HepG2 (cell line): ENCODE results near the gene TCL1A. TPM values are rescaled to one million over a fixed set of nuclear protein-coding genes. Genes with fewer than 3 reads are reported as not detected.

Experiments
- ATAC-seq: fragments of 200-7000 bp; cut with Tn5 transposase; 3 replicates; pipeline ENCODE4 v1.9.1; 2020; ENCODE audit warnings: mild to moderate bottlenecking, moderate library complexity
- BruUV-seq: library from RNA; stranded (reverse); fragments of 400-500 nt; replicated peaks from 2 replicates; lab custom pipeline; 2021; lab: Mats Ljungman, UMichigan
- CTCF ChIA-PET: fragments of 300-600 bp; formaldehyde crosslinking; extraction: SDS; loops from one replicate; lab custom pipeline; 2021; ENCODE audit warnings: low total read pairs, inconsistent platforms, low intra/inter-chr PET ratio; lab: Yijun Ruan, JAX
- POLR2A ChIA-PET: fragments of 350-600 bp; sonication (Branson Sonifier 250); formaldehyde crosslinking; loops from one replicate; lab custom pipeline; 2020; ENCODE audit warnings: antibody characterized with exemption, inconsistent platforms; lab: Yijun Ruan, JAX
- DNase-seq: peaks from one replicate; pipeline ENCODE4 v3.0.0-alpha.2; 2015; ENCODE audit warnings: low spot score
- FAIRE-seq: peaks from 3 replicates; lab custom pipeline; 2011; peaks lifted over from hg19 to GRCh38; lab: Jason Lieb, UNC
- H2AFZ ChIP-seq: one replicate; pipeline ENCODE4 v1.6.1; 2011; ENCODE audit warnings: low read length, inconsistent platforms
- H3K27ac ChIP-seq: fragments of 300-600 bp; 3 replicates; pipeline ENCODE4 v1.8.0; 2011; ENCODE audit warnings: mixed run types, mild to moderate bottlenecking, mixed read lengths, low read length, inconsistent platforms; ENCODE audit not compliant: insufficient read depth; ENCODE audit errors: extremely low read length
- H3K27me3 ChIP-seq, 2 experiments: fragments of 200-600 bp in 1 of 2; 2 replicates in 1 of 2; 3 replicates in 1 of 2; pipeline versions ENCODE4 v1.6.0 to v1.8.0; 2011; ENCODE audit warnings: low read length in 2 of 2, mild to moderate bottlenecking in 2 of 2, moderate library complexity in 2 of 2, inconsistent platforms in 1 of 2; ENCODE audit not compliant: insufficient read depth in 2 of 2, control insufficient read depth in 1 of 2
- H3K36me3 ChIP-seq, 2 experiments: fragments of 200-600 bp in 1 of 2; replicated peaks in 1 of 2; 2 replicates in 1 of 2; 3 replicates in 1 of 2; pipeline versions ENCODE4 v1.5.1 to v1.8.0; 2011; ENCODE audit warnings: low read length in 2 of 2, inconsistent platforms in 1 of 2; ENCODE audit not compliant: insufficient read depth in 2 of 2, control insufficient read depth in 1 of 2
- H3K4me1 ChIP-seq: 2 replicates; pipeline ENCODE4 v1.5.1; 2012; ENCODE audit warnings: low read length, inconsistent platforms; ENCODE audit not compliant: insufficient read depth
- H3K4me2 ChIP-seq: 2 replicates; pipeline ENCODE4 v1.6.0; 2011; ENCODE audit warnings: low read depth, low read length, inconsistent platforms
- H3K4me3 ChIP-seq, 3 experiments: fragments of 200-600 bp in 1 of 3; sonication (generic), shearing (Covaris generic) in 1 of 3; replicated peaks in 1 of 3; 2 replicates each; pipeline ENCODE4 v1.5.1; 2011 to 2016; ENCODE audit warnings: low read length in 3 of 3, inconsistent platforms in 2 of 3, low read depth in 2 of 3, mild to moderate bottlenecking in 2 of 3, control low read depth in 1 of 3, mixed read lengths in 1 of 3; ENCODE audit not compliant: insufficient read depth in 1 of 3
- H3K79me2 ChIP-seq: one replicate; pipeline ENCODE4 v1.6.1; 2011; ENCODE audit warnings: low read length, inconsistent platforms; ENCODE audit not compliant: insufficient read depth
- H3K9ac ChIP-seq: 2 replicates; pipeline ENCODE4 v1.6.0; 2011; ENCODE audit warnings: mild to moderate bottlenecking, low read depth, low read length, inconsistent platforms; ENCODE audit not compliant: insufficient read depth
- H3K9me3 ChIP-seq: 2 replicates; pipeline ENCODE4 v1.5.1; 2012; ENCODE audit warnings: mild to moderate bottlenecking, low read length
- H4K20me1 ChIP-seq: 2 replicates; pipeline ENCODE4 v1.6.0; 2011; ENCODE audit warnings: inconsistent platforms, mild to moderate bottlenecking, low read length, moderate library complexity; ENCODE audit not compliant: insufficient read depth
- BHLHE40 ChIP-seq: IDR thresholded peaks from 2 replicates; pipeline ENCODE4 v1.6.1; 2011; ENCODE audit warnings: low read length, improper control_type of control experiment
- CBX5 ChIP-seq: sonication (generic); formaldehyde crosslinking; IDR thresholded peaks from 2 replicates; pipeline ENCODE4 v1.4.0; 2020; ENCODE audit warnings: missing genetic modification reagents, borderline replicate concordance
- DR1 ChIP-seq: sonication (generic); formaldehyde crosslinking; IDR thresholded peaks from 2 replicates; pipeline ENCODE4 v1.8.0; 2021; ENCODE audit warnings: mild to moderate bottlenecking, missing genetic modification reagents, inconsistent platforms
- HNRNPLL ChIP-seq: fragments of 200-400 bp; formaldehyde crosslinking; IDR thresholded peaks from 2 replicates; pipeline ENCODE4 v1.6.1; 2017; ENCODE audit warnings: mild to moderate bottlenecking, low read depth, low read length; ENCODE audit not compliant: poor library complexity, severe bottlenecking
- JDP2 ChIP-seq: sonication (generic); formaldehyde crosslinking; IDR thresholded peaks from 2 replicates; pipeline ENCODE4 v1.8.1; 2022; ENCODE audit warnings: missing genetic modification reagents, borderline replicate concordance
- NAIF1 ChIP-seq: sonication (generic); formaldehyde crosslinking; IDR thresholded peaks from 2 replicates; pipeline ENCODE4 v1.5.0; 2020; ENCODE audit warnings: mild to moderate bottlenecking, missing genetic modification reagents, borderline replicate concordance
- NCOA2 ChIP-seq: sonication (generic); formaldehyde crosslinking; IDR thresholded peaks from 2 replicates; pipeline ENCODE4 v1.8.0; 2022; ENCODE audit warnings: inconsistent platforms
- RXRA ChIP-seq: sonication (generic); formaldehyde crosslinking; IDR thresholded peaks from 2 replicates; pipeline ENCODE4 v1.5.1; 2020; ENCODE audit warnings: missing genetic modification reagents
- SNAPC5 ChIP-seq: sonication (generic); formaldehyde crosslinking; IDR thresholded peaks from 2 replicates; pipeline ENCODE4 v1.8.1; 2023; ENCODE audit warnings: mild to moderate bottlenecking, missing genetic modification reagents, borderline replicate concordance
- SOX13 ChIP-seq, 3 experiments: fragments of 450-650 bp in 1 of 3; sonication (generic) in 1 of 3; formaldehyde crosslinking in 1 of 3; IDR thresholded peaks in 2 of 3; conservative IDR thresholded peaks in 1 of 3; 2 replicates each; pipeline versions ENCODE4 v1.5.0 to v1.6.1; 2016 to 2020; ENCODE audit warnings: antibody characterized with exemption in 1 of 3, mild to moderate bottlenecking in 1 of 3, missing compliant biosample characterization in 1 of 3, missing genetic modification reagents in 1 of 3, moderate library complexity in 1 of 3
- SRF ChIP-seq: IDR thresholded peaks from 2 replicates; pipeline ENCODE4 v1.6.1; 2011; ENCODE audit warnings: mild to moderate bottlenecking, low read depth, low read length, moderate library complexity
- TCF7 ChIP-seq: sonication (generic); IDR thresholded peaks from 2 replicates; pipeline ENCODE4 v1.6.1; 2016; ENCODE audit warnings: antibody characterized with exemption, low read depth
- ZNF274 ChIP-seq: sonication (generic); formaldehyde crosslinking; IDR thresholded peaks from 2 replicates; pipeline ENCODE4 v1.5.1; 2020; ENCODE audit warnings: mild to moderate bottlenecking, missing genetic modification reagents
- ZNF350 ChIP-seq: sonication (generic); formaldehyde crosslinking; IDR thresholded peaks from 2 replicates; pipeline ENCODE4 v1.4.0; 2020; ENCODE audit warnings: mild to moderate bottlenecking, low read depth, missing genetic modification reagents, borderline replicate concordance
- ZNF598 ChIP-seq: sonication (generic); formaldehyde crosslinking; IDR thresholded peaks from 2 replicates; pipeline ENCODE4 v1.5.1; 2020; ENCODE audit warnings: mild to moderate bottlenecking, missing genetic modification reagents, borderline replicate concordance
- ZNF720 ChIP-seq: sonication (generic); formaldehyde crosslinking; IDR thresholded peaks from 2 replicates; pipeline ENCODE4 v1.4.0; 2020; ENCODE audit warnings: missing genetic modification reagents
- ZNF850 ChIP-seq: sonication (generic); formaldehyde crosslinking; conservative IDR thresholded peaks from 2 replicates; pipeline ENCODE4 v1.9.0; 2021; ENCODE audit warnings: mild to moderate bottlenecking, missing genetic modification reagents
- WGBS: methylation state at CpG from one replicate; pipeline ENCODE4 v1.1.6; 2017; ENCODE audit warnings: low lambda C conversion rate; 5-methylcytosine and 5-hydroxymethylcytosine counted together
- in situ Hi-C: cut with HindIII; loops from 2 replicates; pipeline ENCODE4 v1.10.0; 2017; ENCODE audit warnings: low pct_unique_long_range_greater_than_20kb; ENCODE audit not compliant: extremely low pct_ligation_motif_present
- intact Hi-C: fragments of 100-400 bp; cut with micrococcal nuclease; formaldehyde crosslinking; loops from one replicate; pipeline ENCODE4 v1.10.0; 2022; ENCODE audit not compliant: unreplicated experiment
- polyA plus RNA-seq, 8 experiments: library from polyadenylated mRNA; depleted of rRNA in 3 of 8; stranded (reverse) in 7 of 8; unstranded in 1 of 8; fragments of >200 nt; fragmentation: Illumina TruSeq in 4 of 8; extraction: Trizol in 4 of 8; gene quantifications; 2 replicates each; pipeline versions ENCODE4 v1.2.1 to v1.2.3, GENCODE V29; 2011 to 2016; ENCODE audit warnings: low read depth in 4 of 8, missing spikeins in 1 of 8, mixed read lengths in 1 of 8; ENCODE audit not compliant: insufficient read depth in 1 of 8
- total RNA-seq, 5 experiments: library from RNA; depleted of rRNA; stranded (reverse); fragments of >200 nt; fragmentation: Illumina TruSeq; extraction: Trizol; gene quantifications; 2 replicates each; pipeline ENCODE4 v1.2.3, GENCODE V29; 2016; ENCODE audit warnings: low read depth in 1 of 5

Gene TCL1A
- total and polyA plus RNA-seq, 2 of the 13 experiments (the other 11 are each of a cell fraction or from before 2014, with no cell fraction given): not detected

- H3K4me2 ChIP-seq: 0 out of 2 replicates have a peak overlapping the region, but pooled peaks have one; percentile 0
- H3K27ac ChIP-seq: no peak overlapping the region
- no peak for DNase-seq
- ChIA-PET CTCF (no interaction called here), POLR2A (no interaction called here)
- H4K20me1 ChIP-seq: no peaks in the 10 kb centered on the region
- no peak overlapping the region for H2AFZ ChIP-seq
- TF ChIP-seq ZNF598 (CRISPR knock-in tag) (no peak), NAIF1 (CRISPR knock-in tag) (0 out of 2 replicates have a peak, but pooled peaks have one; percentile 35), TCF7 (no peak), ZNF720 (CRISPR knock-in tag) (no peak), HNRNPLL (peak; percentile 30)
- H3K4me3 ChIP-seq: no peak overlapping the region
- H3K79me2 ChIP-seq: no peaks in the 10 kb centered on the region
- in situ Hi-C loops: no loop called here
- H3K9ac ChIP-seq: no peak overlapping the region
- ATAC-seq: no peak
- WGBS: 29% methylated on average over 4 of the region's 4 CpGs
- intact Hi-C loops: no loop called here
- H3K27me3 ChIP-seq: peaks cover 5 to 12% of the 10 kb centered on the region in 2 experiments; a peak in 4 of 5 replicates
- H3K9me3 ChIP-seq: no peaks in the 10 kb centered on the region
- H3K36me3 ChIP-seq: no peaks in the 10 kb centered on the region
- no TSS peak for BruUV-seq
- FAIRE-seq: no peak
- H3K4me1 ChIP-seq: peaks cover 34% of the 10 kb centered on the region
Measured at GRCh38 chr14:95662376-95663186, 51.3 kb downstream of the TCL1A start.

GRCh38 chr14:95660651-95661515 is 53.0 kb downstream of the TCL1A start:
- 25% methylated on average over 12 of the region's 13 CpGs for WGBS
- Histone ChIP-seq H3K27ac (no peak overlapping the region), H3K36me3 (no peaks in the 10 kb centered on the region), H3K4me3 (no peak overlapping the region), H3K4me2 (no peak overlapping the region), H4K20me1 (no peaks in the 10 kb centered on the region), H3K27me3 (peaks cover 5 to 12% of the 10 kb centered on the region in 2 experiments; a peak in 4 of 5 replicates), H3K79me2 (no peaks in the 10 kb centered on the region), H3K4me1 (peaks cover 34% of the 10 kb centered on the region), H3K9me3 (no peaks in the 10 kb centered on the region), H2AFZ (no peak overlapping the region), H3K9ac (no peak overlapping the region)
- in situ Hi-C loops (no loop called here), intact Hi-C loops (no loop called here)
- no TSS peak for BruUV-seq
- DNase-seq (no peak), FAIRE-seq (no peak), ATAC-seq (no peak)
- ChIA-PET POLR2A (no interaction called here), CTCF (no interaction called here)
- TF ChIP-seq ZNF850 (no peak), CBX5 (CRISPR knock-in tag) (no peak), DR1 (CRISPR knock-in tag) (no peak), NCOA2 (CRISPR knock-in tag) (no peak), JDP2 (CRISPR knock-in tag) (no peak), SOX13 (IDR thresholded peaks at IDR 0.05) (no peak), SOX13 (CRISPR knock-in tag; conservative IDR thresholded peaks at IDR 0.05 in 1 of 2, IDR thresholded peaks at IDR 0.05 in 1 of 2) (no peak), ZNF274 (CRISPR knock-in tag) (no peak), SRF (no peak), BHLHE40 (no peak), SNAPC5 (CRISPR knock-in tag) (no peak), RXRA (CRISPR knock-in tag) (no peak), ZNF350 (CRISPR knock-in tag) (no peak)
